Endothelial cell (in vitro differentiated cells): ENCODE results near the gene CLDN4. TPM values are rescaled to one million over a fixed set of nuclear protein-coding genes. Genes with fewer than 3 reads are reported as not detected.

Experiments
- DNase-seq: peaks from one replicate; pipeline ENCODE4 v3.0.0; 2021; ENCODE audit warnings: low spot score
- H3K27ac Mint-ChIP-seq: one replicate; pipeline ENCODE4 v1.8.0; 2021; ENCODE audit warnings: mixed read lengths, inconsistent platforms; ENCODE audit not compliant: unreplicated experiment
- H3K27me3 Mint-ChIP-seq: one replicate; pipeline ENCODE4 v1.8.0; 2021; ENCODE audit warnings: mild to moderate bottlenecking, moderate library complexity, mixed read lengths, inconsistent platforms; ENCODE audit not compliant: unreplicated experiment
- H3K36me3 Mint-ChIP-seq: one replicate; pipeline ENCODE4 v1.8.0; 2021; ENCODE audit warnings: mild to moderate bottlenecking, low read depth, mixed read lengths, inconsistent platforms; ENCODE audit not compliant: unreplicated experiment
- H3K4me1 Mint-ChIP-seq: one replicate; pipeline ENCODE4 v1.8.0; 2021; ENCODE audit warnings: mild to moderate bottlenecking, mixed read lengths, inconsistent platforms; ENCODE audit not compliant: unreplicated experiment
- H3K4me3 Mint-ChIP-seq: one replicate; pipeline ENCODE4 v1.8.0; 2021; ENCODE audit warnings: mild to moderate bottlenecking, mixed read lengths, inconsistent platforms; ENCODE audit not compliant: unreplicated experiment
- H3K9me3 Mint-ChIP-seq: one replicate; pipeline ENCODE4 v1.8.0; 2021; ENCODE audit warnings: mixed read lengths, inconsistent platforms; ENCODE audit not compliant: unreplicated experiment
- CTCF ChIP-seq: fragments of 200-600 bp; sonication (generic); IDR thresholded peaks from one replicate; pipeline ENCODE4 v1.5.0; 2021; ENCODE audit warnings: antibody characterized with exemption; ENCODE audit not compliant: unreplicated experiment
- total RNA-seq: library from RNA; stranded (reverse); fragmentation: NEBNext Ultra II Directional; extraction: Animal tissue kit (Norgen Biotek cat#: 25700); gene quantifications from one replicate; pipeline ENCODE4 v1.2.1, GENCODE V29; 2021; ENCODE audit not compliant: unreplicated experiment

The CLDN4 gene
- total RNA-seq, 1 donor from 2014 or later = 1.6 TPM

- no peak overlapping the region for H3K4me3 Mint-ChIP-seq
- no peak overlapping the region for H3K27ac Mint-ChIP-seq
- H3K9me3 Mint-ChIP-seq = no peaks in the 10 kb centered on the region
- H3K36me3 Mint-ChIP-seq = no peaks in the 10 kb centered on the region
- peaks cover 8% of the 10 kb centered on the region for H3K4me1 Mint-ChIP-seq
- DNase-seq = no peak
- peaks cover 3% of the 10 kb centered on the region for H3K27me3 Mint-ChIP-seq
- no peak for TF ChIP-seq CTCF
Observed at GRCh38 chr7:73876973-73877372, 46.2 kb downstream of the CLDN4 start.

- Mint-ChIP-seq H3K4me1 (peaks cover 8% of the 10 kb centered on the region), H3K27me3 (peaks cover 1% of the 10 kb centered on the region), H3K36me3 (no peaks in the 10 kb centered on the region), H3K4me3 (no peak overlapping the region), H3K9me3 (no peaks in the 10 kb centered on the region), H3K27ac (no peak overlapping the region)
- no peak for DNase-seq
- no peak for TF ChIP-seq CTCF
Observed at GRCh38 chr7:73879977-73880681, 49.3 kb downstream of the CLDN4 start.

GRCh38 chr7:73880755-73881328 lies 50.0 kb downstream of the CLDN4 start:
- Mint-ChIP-seq H3K4me1 (peaks cover 9% of the 10 kb centered on the region), H3K4me3 (no peak overlapping the region), H3K27me3 (peaks cover 1% of the 10 kb centered on the region), H3K36me3 (no peaks in the 10 kb centered on the region), H3K27ac (no peak overlapping the region), H3K9me3 (no peaks in the 10 kb centered on the region)
- no peak for DNase-seq
- no peak for TF ChIP-seq CTCF

- no peak for TF ChIP-seq CTCF
- peaks cover 13% of the 10 kb centered on the region for H3K4me1 Mint-ChIP-seq
- DNase-seq = no peak
- H3K27me3 Mint-ChIP-seq = peaks cover 5% of the 10 kb centered on the region
- no peaks in the 10 kb centered on the region for H3K36me3 Mint-ChIP-seq
- no peak overlapping the region for H3K4me3 Mint-ChIP-seq
- H3K27ac Mint-ChIP-seq = peak overlapping the region; percentile 24
- H3K9me3 Mint-ChIP-seq = no peaks in the 10 kb centered on the region
Observed at GRCh38 chr7:73881352-73882046, 50.7 kb downstream of the CLDN4 start.

- DNase-seq = no peak
- no peak for TF ChIP-seq CTCF
- Mint-ChIP-seq H3K4me3 (no peak overlapping the region), H3K36me3 (no peaks in the 10 kb centered on the region), H3K27ac (no peak overlapping the region), H3K27me3 (peaks cover 6% of the 10 kb centered on the region), H3K4me1 (peaks cover 13% of the 10 kb centered on the region), H3K9me3 (no peaks in the 10 kb centered on the region)
Observed at GRCh38 chr7:73882047-73882402, 51.2 kb downstream of the CLDN4 start.
